Measurements from ENCODE around the gene BIRC7. TPM values are rescaled to one million over a fixed set of nuclear protein-coding genes. Genes with fewer than 3 reads are reported as not detected.

The BIRC7 gene
- total RNA-seq, 1 donor from 2014 or later, result 15.5 TPM

DNA sequence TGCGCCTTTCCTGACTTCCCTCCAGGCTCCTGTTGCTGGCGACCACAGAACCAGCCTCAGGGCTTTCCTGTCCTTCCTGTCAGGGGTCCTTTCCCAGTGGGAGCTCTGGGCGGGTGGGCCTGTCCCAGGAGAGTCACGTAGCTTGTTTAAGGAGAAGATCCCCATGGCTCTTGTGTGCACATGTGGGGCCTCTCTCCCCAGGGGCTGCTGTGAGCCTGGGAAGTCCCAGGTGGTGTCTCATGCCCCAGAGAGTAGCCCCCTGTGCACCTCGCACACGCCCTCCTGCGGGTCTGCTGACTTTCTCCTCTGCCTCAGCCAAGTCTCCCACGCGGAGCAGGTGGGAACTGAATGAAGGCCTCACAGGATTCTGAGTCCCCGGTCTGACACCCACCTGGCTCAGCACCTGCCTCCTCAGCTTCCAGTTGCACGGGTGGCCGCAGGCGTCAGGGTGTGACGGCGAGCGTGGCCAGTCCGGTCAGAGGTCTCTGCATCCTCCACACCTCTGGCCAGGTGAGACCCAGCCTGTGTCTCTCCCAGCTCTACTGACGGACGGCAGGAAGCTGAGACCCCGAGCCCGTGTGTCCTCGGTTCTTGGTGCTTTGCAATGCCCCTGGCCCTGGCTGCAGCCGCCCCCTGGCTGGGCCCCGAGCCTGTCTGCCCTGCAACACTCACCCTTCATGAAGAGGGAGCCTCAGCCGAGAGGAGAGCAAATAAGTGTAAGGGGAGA is 24.2 kb downstream of the BIRC7 start:
- Histone ChIP-seq H3K27ac (no peak overlapping the region), H3K4me3 (no peak overlapping the region), H3K9me3 (no peaks in the 10 kb centered on the region), H3K4me1 (no peaks in the 10 kb centered on the region), H3K27me3 (peaks cover 67% of the 10 kb centered on the region), H3K36me3 (no peaks in the 10 kb centered on the region)
- intact Hi-C loops (cut with DNase I), result no loop called here
- DNase-seq (no peak), ATAC-seq (no peak)
- TF ChIP-seq, protein P1, sequence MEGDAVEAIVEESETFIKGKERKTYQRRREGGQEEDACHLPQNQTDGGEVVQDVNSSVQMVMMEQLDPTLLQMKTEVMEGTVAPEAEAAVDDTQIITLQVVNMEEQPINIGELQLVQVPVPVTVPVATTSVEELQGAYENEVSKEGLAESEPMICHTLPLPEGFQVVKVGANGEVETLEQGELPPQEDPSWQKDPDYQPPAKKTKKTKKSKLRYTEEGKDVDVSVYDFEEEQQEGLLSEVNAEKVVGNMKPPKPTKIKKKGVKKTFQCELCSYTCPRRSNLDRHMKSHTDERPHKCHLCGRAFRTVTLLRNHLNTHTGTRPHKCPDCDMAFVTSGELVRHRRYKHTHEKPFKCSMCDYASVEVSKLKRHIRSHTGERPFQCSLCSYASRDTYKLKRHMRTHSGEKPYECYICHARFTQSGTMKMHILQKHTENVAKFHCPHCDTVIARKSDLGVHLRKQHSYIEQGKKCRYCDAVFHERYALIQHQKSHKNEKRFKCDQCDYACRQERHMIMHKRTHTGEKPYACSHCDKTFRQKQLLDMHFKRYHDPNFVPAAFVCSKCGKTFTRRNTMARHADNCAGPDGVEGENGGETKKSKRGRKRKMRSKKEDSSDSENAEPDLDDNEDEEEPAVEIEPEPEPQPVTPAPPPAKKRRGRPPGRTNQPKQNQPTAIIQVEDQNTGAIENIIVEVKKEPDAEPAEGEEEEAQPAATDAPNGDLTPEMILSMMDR (IDR thresholded peaks at IDR 0.05), result no peak

DNA sequence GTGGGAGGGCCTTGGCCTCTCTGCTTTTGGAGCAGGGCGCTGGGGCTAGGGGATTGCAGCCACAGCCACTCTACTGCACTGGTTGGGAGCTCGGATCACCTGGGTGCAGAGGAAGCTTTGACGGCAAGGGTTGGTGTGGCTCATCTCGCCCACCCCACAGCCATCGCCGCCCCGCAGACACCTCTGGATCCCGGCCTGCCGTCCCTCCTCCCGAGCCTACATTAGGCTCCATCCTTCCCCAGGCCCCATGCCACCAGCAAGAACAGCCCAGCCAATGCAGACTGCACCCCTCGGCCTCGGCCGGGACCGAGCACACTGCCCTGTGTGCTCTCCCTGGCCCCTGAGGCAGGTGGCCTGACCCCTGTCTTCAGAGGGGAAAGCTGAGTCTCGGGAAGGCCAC is 24.8 kb downstream of the BIRC7 start:
- Histone ChIP-seq H3K27me3 (peaks cover 66% of the 10 kb centered on the region), H3K9me3 (no peaks in the 10 kb centered on the region), H3K36me3 (no peaks in the 10 kb centered on the region), H3K4me3 (no peak overlapping the region), H3K4me1 (no peaks in the 10 kb centered on the region), H3K27ac (no peak overlapping the region)
- TF ChIP-seq, protein P1 (IDR thresholded peaks at IDR 0.05), result no peak
- no peak for DNase-seq
- no peak for ATAC-seq
- intact Hi-C loops (cut with DNase I), result no loop called here

DNA sequence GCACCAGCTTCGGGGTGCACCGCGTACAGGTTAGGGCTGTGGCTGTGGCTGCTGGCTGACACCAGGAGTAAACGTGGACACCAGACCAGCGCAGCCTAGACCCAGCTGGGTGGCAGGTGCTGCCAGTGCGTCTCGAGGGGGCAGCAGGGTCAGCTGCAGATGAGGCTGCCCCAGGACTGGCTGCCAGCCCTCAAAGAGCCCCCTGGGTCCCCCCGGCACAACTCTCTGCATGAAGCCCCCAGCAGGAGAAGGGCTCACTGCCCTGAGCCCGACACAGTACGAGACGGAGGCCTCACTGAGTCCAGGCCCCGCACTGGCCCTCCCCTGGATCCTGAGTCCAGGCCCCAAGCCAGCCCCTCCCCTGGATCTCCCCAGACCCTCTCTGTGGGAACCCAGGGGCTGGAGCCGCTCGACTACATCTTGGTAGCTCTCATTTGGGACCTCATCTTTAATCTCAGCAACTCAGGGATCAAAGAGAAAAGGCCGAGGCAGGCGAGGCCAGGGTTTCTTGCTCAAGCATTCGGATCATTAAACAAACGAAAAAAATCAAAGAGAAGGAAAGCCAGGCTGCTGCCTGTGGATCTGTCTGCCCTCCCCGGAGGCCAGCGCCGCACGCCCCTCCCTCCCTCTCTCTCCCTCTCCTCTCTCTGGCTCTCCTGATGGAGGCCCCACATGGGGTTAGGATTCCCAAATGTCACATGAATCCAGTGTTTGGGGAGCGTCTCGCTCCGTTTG is 25.5 kb downstream of the BIRC7 start:
- DNase-seq (no peak), ATAC-seq (no peak)
- Histone ChIP-seq H3K27me3 (peaks cover 60% of the 10 kb centered on the region), H3K4me3 (no peak overlapping the region), H3K4me1 (no peaks in the 10 kb centered on the region), H3K36me3 (no peaks in the 10 kb centered on the region), H3K9me3 (no peaks in the 10 kb centered on the region), H3K27ac (no peak overlapping the region)
- TF ChIP-seq, protein P1 (IDR thresholded peaks at IDR 0.05), result no peak
- intact Hi-C loops (cut with DNase I), result no loop called here

DNA sequence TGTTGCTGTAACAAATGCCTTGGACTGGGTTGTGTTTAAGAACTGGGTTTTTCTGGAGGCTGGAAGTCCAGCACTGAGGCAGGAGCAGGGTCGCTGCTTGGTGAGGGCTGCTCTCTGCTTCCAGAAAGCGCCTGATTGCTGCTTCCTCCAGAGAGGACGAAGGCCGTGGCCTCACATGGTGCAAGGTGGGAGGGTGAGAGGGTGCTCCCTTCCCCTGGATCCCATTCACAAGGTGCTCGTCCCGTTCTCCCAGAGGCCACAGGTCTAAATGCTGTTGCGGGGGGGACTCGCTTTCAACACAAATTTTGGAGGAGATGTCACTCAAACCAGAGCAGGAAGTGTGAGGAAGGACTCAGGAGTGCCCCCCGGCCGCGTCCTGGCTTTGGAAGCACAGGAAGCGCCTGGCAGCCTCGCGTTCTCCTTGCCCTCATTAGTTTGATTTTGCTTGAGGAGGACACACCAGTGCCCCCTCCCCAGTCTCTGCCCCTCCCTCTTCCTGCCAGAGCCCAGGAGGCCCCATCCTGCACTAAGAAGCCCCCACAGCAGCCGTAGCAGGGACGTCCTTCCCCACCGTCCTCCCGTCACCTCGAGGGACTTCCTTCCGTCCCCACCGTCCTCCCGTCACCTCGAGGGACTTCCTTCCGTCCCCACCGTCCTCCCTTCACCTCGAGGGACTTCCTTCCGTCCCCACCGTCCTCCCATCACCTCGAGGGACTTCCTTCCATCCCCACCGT is 26.3 kb downstream of the BIRC7 start:
- intact Hi-C loops (cut with DNase I), result no loop called here
- Histone ChIP-seq H3K9me3 (no peaks in the 10 kb centered on the region), H3K36me3 (no peaks in the 10 kb centered on the region), H3K27me3 (peaks cover 59% of the 10 kb centered on the region), H3K4me1 (no peaks in the 10 kb centered on the region), H3K27ac (no peak overlapping the region), H3K4me3 (no peak overlapping the region)
- DNase-seq, result no peak
- TF ChIP-seq, protein P1 (IDR thresholded peaks at IDR 0.05), result no peak
- no peak for ATAC-seq

DNA sequence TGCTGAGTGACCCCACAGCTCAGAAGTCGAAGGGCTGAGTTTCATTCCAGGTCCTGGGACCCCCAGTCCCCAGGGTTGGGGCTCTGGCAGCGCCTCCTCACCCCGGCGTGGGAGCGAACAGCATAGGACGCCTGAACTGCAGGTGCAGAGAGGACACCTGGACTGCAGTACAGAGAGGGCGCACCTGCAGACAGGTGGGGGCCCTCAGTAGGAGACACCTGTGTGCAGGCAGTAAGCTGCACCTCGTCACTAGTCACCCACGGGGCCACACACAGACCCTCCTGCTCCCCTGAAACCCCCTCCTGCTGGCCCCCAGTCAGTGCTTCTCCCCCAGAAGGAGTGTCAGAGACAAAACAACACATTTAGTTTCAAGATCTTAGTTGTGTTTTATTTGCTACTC is 27.1 kb downstream of the BIRC7 start:
- ATAC-seq, result peak; percentile 24
- H3K9me3 ChIP-seq, result no peaks in the 10 kb centered on the region
- H3K4me3 ChIP-seq, result no peak overlapping the region
- intact Hi-C loops (cut with DNase I), result no loop called here
- TF ChIP-seq, protein P1 (IDR thresholded peaks at IDR 0.05), result no peak
- H3K27me3 ChIP-seq, result peaks cover 64% of the 10 kb centered on the region
- no peaks in the 10 kb centered on the region for H3K36me3 ChIP-seq
- H3K27ac ChIP-seq, result no peak overlapping the region
- no peaks in the 10 kb centered on the region for H3K4me1 ChIP-seq
- DNase-seq, result no peak
